GM21423 (cell line): ENCODE data around the gene KLF2.

ENCODE experiments used
- ATAC-seq: cut with Tn5 transposase; IDR thresholded peaks from one replicate; pipeline ENCODE4 v1.9.1; 2021; ENCODE audit warnings: mild to moderate bottlenecking, moderate library complexity; ENCODE audit not compliant: unreplicated experiment

Gene KLF2

DNA sequence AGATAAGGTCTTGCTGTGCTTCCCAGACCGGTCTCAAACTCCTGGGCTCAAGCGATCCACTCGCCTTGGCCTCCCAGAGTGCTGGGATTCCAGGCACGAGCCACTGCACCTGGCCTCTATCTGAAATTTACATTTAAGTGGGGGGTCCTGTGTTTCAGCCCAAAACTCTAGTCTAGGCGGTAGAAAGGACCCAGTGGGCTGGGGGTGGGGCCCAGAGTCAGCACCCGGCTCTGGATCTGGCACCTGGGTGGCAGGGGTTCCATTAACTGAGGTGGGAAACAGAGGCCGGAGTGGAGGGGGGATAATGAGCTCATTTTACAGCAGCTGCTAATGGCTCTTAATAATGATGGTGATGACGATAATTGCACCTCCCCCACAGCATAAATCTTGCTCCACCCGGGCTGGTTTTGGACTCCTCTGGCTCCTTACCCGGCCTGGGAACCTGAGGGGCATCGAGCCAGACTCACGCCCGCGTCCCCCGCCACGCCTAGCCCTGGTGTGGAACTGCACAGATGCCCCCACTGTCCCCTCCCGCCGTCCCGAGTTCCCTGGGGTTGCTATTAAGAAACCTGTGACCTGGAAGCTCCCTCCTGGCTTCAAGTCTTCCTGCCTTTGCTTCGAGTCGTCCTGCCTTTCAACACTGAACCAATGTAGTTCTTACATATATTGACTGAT, 17.8 kb upstream of the KLF2 start:
- ATAC-seq = no peak

DNA sequence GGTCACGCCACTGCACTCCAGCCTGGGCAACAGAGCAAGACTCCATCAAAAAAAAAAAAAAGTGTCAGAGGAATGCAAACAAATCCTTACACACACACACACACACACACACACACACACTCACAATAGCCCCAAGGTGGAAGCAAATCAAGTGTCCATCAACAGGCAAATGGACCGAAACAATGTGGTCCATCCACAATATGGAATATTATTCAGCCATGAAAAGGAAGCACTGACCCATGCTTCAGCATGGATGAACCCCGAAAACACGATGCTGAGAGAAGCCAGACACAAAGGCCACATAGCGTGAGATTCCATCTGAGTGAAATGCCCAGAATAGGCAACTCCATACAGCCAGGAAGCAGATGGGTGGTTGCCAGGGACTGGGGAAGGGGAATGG, 16.5 kb upstream of the KLF2 start:
- no peak for ATAC-seq

DNA sequence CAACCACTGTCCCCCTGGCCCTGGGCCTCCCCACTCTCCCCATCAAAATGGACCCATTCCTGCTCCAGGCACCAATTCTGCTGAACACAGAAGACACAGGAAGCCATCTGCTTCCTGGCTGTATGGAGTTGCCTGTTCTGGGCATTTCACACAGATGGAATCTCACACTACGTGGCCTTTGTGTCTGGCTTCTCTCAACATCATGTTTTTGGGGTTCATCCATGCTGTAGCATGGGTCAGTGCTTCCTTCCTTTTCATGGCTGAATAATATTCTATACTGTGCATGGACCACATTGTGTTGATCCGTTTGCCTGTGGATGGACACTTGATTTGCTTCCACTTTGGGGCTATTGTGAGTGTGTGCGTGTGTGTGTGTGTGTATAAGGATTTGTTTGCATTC, 15.0 kb upstream of the KLF2 start:
- ATAC-seq = no peak

DNA sequence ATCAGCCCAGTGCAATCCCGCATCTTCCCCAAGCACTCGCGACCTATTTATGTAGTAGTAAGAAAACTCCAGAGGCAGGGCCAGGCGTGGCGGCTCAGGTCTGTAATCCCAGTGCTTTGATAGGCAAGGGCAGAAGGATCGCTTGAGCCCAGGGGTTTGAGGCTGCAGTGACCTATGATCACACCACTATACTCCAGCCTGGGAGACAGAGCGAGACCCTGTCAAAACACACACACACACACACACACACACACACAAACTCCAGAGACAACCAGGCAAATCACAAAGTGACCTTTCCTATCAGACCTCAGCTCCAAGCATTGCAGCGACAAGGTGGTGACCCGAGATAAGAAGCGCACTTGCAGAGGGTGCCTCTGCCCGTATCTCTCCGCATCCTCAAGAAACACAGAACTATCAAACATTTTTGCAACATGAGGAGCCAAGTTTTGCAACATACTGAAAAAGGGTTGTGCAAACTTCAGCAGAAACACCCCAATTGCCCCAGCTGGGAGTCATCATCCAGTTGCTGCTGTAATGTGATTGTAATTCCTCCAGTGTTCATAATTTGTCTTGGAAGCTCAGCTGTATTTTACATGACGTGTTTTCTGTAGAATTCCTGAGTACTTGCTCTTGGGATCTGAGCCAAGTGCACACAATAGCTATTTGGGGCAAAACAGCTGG, 8.7 kb upstream of the KLF2 start:
- ATAC-seq = no peak

DNA sequence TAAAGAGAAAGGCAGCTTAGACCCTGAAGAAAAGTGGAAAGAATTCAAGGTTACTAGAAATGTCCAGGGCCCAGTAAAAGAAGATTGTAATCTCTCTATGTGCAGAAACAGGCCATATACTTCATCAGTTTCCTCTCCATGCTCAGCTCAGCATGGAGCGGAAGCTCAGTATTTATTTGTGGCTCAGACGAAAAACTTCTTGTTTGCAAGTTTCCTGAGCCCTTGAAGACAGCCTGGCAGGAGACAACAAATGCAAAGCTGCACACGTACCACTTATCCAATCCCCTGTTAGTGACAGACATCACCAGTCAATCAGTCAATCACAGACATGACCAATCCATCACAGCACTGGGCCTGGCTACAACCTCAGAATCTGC, 8.1 kb upstream of the KLF2 start:
- ATAC-seq = no peak

DNA sequence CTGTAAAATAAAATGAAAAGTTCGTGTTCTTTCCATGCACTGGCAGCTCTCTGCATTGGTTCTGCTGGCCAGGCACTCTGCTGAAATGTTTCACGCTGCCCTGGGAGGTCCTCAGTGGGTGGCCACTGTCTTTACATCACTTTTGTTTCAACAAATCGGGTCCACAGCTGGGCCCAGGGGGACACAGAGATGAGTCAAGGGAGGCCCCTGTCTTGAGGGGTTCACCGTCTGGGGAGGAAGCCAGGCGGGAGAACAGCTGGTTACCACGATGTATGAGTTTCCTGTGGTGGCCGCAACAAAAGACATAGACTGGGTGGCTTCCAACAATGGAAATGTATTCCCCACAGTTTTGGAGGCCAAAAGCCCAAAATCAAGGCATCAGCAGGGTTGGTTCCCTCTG, 5.1 kb upstream of the KLF2 start:
- ATAC-seq = no peak

DNA sequence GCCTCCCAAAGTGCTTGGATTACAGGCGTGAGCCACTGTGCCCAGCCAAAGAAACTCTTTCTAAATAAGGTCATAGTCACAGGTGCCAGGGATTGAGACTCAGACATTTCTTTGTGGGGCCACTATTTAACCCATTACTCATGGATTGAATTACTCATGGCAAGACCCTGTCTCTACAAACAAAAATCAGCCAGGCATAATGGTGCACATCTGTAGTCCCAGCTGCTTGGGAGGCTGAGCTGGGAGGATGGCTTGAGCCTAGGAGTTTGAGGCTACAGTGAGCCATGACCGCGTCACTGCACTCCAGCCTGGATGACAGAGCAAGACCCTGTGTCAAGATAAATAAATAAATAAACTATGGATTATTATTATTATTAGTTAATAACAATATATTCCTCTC, 3.6 kb upstream of the KLF2 start:
- no peak for ATAC-seq

DNA sequence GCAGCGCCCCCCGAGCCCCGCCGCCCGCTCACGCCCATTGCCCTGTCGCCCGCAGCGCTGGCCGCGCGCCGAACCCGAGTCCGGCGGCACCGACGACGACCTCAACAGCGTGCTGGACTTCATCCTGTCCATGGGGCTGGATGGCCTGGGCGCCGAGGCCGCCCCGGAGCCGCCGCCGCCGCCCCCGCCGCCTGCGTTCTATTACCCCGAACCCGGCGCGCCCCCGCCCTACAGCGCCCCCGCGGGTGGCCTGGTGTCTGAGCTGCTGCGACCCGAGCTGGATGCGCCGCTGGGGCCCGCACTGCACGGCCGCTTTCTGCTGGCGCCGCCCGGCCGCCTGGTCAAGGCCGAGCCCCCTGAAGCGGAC, 518 bp downstream of the KLF2 start:
- ATAC-seq = peak; percentile 5

DNA sequence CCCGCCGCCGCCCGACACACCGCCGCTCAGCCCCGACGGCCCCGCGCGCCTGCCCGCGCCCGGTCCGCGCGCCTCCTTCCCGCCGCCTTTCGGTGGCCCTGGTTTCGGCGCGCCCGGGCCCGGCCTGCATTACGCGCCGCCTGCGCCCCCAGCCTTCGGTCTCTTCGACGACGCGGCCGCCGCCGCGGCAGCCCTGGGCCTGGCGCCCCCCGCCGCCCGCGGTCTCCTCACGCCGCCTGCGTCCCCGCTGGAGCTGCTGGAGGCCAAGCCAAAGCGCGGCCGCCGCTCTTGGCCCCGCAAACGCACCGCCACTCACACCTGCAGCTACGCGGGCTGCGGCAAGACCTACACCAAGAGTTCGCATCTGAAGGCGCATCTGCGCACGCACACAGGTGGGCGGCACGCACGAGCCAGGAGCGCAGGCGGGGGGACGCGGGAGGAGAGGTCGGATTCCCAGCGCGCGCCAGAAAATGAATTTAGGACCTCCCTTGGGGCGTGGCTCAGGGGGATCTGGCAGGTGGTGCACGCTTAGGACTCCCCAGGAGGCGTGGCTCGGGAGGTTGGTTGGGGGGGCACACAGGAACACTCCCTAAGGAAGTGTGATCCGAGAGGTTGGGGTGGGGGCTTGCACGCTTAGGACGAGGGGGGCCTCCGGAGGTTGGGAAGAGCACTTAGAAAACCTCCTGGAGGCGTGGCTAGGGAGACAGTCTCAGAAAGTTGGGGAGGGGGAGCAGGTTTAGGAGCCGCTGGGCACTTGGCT, 1.2 kb downstream of the KLF2 start:
- ATAC-seq = no peak

DNA sequence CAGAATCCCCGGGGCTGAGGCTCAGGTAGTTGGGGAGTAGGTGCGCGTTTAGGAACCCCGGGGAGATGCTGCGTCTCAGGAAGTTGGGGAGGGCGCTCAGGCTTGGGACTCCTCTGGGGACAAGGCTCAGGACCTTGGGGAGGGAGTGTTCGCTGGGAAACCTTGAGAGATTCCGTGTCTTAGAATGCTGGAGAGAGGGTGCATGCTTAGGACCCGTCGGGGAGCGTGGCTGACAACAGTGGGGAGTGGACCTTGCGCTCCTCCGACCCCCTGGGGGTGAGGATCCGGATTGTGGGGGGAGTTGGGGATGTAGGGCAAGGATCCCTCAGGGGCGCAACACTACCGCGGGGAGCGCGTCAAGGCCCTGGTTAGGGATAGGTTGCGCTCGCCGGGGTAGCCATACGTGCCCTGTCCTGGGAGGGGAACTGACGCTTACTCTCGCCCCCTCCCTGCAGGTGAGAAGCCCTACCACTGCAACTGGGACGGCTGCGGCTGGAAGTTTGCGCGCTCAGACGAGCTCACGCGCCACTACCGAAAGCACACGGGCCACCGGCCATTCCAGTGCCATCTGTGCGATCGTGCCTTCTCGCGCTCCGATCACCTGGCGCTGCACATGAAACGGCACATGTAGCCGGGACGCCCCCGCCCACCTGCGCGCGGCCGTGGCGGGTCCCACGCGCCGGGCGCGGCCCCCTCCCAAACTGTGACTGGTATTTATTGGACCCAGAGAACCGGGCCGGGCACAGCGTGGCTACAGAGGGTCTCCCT, 2.0 kb downstream of the KLF2 start:
- no peak for ATAC-seq

DNA sequence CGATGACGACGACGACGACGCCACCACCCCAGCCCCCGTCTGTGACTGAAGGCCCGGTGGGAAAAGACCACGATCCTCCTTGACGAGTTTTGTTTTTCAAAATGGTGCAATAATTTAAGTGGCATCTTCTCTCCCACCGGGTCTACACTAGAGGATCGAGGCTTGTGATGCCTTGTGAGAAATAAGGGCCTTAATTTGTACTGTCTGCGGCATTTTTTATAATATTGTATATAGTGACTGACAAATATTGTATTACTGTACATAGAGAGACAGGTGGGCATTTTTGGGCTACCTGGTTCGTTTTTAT, 2.5 kb downstream of the KLF2 start:
- ATAC-seq = no peak

DNA sequence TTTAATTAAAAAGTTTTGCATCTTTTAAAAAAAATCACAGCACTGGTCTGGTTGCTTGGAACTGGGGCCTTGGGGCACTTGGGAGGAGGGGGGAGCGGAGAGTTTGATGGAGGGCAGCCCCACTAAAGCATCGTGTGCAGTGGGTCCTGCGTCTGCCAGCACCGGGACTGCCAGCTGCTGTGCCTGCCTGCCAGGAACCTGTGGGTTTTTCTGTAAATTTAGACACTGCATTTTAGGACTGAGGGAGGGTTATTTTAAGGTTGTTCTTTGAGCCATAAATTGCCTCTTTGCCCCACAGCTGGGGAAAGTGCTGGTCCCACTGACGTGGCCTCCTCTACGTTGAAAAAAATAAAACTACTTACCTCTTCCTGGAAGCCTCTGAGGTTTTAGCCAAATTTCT, 2.9 kb downstream of the KLF2 start:
- no peak for ATAC-seq

DNA sequence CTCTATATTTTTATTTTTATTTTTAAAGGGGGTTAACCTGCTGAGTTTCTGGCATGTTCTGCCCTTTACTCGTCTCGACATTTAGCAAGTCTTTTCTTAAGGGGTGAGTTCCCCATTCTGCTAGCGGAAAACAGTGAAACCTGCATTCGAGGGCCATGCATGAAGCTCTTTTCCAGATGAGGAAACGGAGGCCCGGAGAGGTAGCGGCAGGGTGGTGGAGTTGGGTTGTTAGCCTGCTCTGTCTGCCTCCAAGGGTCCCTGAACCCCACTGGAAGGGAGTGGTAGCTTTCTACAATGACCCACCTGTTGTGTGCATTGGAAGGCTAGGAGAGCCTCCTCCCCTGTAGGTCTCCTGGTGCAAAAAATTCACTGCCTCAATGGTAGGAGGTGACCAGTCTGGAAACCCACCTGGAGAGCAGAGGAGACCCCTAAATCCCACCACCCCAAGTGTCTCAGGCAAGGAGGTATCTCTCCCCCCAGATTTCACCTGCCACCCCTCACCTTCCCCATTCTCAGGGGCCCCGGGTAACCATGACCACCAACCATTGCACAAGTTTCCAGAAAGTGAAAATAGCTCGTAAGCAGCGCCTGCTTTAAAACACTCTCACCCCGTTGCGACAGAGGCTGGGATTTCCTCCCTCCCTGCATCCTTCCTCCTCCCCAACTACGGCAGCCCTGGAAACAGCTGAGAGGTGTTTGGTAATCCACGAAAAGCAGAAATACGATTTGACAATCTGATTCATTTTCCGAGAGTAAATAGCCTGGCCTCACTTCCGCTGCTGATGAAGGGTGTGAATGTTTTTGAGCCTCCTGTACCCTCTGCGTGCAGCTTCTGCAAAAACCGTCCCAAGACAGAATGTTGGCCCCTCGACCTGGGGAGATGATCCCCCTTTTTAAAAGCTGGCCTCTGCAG, 3.5 kb downstream of the KLF2 start:
- ATAC-seq = no peak

DNA sequence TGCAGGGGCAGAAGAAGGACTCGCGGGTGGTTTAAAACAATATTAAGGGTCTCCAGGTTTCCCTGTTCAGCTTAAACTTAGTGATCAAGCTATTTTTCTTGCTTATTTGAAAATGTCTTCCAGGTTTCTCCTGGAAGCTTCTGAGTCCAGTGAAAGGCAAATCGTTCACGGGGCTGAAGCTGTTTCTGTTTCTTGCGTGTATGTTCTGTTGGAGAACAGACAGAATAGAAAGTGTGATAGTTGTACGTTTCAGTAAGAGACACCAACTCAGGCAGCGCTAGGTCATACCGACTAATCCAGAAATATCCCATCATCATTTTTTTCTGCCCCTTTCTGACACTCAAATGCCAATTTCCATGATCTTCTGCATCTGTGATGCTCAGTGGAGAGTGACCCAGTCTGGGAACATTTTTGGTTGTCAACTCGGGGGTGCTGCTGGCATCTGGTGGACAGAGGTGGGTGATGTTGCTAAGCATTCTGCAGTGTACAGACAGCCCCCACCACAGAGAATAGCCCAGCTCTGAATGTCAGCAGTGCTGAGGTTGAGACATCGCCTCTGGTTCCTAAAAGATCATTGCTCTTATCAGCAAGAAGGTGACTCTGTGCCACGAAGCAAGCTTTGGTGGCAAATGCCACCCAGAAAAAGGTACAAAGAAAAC, 4.3 kb downstream of the KLF2 start:
- no peak for ATAC-seq

DNA sequence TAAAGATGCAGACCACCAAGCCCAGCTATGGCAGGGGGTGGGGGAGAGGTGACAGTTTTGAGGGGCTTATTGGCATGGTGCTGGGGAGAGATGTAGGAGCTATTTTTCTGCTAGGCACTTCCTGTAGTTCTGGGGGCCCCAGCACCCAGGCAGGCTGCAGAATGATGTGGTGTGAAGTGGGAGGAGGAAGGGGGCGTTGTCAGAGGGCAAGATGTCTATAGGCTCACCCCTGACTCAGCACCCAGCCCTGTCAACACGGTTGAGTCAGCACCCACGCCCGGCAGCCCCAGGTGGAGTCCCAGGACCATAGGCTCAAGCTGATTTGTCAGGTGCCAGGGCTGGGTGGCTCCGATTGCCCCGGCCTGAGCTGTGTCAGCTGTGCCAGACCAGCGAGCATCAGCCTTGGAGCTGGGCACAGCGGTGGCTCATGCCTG, 5.8 kb downstream of the KLF2 start:
- ATAC-seq = no peak

DNA sequence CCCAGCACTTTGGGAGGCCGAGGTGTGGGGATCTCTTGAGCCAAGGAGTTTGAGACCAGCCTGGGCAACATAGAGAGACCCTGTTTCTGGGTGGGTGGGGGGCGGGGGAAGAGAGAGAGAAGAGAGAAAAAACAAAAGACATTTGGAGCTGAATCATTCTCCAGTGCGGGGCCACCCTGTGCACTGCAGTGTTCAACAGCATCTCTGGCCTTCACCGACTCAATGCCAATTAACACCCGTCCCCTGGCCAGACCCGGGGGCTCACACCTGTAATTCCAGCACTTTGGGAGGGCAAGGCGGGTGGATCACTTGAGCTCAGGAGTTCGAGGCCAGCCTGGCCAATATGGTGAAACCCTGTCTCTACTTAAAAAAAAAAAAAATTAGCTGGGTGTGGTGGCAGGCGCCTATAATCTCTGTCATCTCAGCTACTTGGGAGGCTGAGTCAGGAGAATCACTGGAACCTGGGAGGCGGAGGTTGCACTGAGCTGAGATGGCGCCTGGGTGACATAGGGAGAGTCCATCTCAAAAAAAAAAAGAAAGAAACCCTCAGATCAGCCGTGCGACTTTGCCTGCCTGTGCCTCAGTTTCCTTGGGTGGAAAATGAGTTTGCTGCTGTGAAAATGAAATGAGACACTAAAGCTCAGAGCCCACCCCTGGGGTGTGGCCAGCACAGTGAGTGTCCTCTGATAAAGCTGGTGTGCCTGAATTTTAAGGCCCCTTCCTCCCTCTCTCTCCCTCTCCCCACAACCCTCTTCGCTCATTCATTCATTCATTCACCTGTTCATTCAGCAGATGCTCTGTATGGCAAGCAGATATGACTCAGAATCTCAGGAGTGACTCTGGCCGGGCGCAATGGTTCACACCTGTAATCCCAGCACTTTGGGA, 6.4 kb downstream of the KLF2 start:
- ATAC-seq = no peak

DNA sequence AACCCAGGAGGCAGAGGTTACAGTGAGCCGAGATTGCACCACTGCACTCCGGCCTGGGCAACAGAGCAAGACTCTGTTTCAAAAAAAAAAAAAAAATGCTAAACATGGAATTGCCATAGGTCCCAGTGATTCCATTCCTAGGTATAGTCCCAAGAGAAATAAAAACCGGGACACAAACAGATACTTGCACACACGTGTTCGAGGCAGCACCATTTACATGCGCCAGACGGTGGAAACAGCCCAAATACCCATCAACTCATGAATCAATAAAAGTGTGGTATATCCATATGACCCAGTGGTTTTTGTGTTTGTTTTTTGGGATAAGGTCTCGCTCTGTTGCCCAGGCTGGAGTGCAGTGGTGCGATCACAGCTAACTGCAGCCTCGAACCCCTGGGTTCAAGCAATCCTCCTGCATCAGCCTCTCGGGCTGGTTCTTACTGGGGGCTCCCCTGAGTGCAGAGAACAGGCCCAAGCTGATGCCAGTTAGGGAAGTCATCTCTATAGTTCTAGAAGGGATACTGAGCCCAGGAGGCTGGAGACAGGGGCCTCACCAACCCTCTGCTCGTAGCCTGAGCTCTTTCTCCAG, 8.5 kb downstream of the KLF2 start:
- ATAC-seq = no peak

DNA sequence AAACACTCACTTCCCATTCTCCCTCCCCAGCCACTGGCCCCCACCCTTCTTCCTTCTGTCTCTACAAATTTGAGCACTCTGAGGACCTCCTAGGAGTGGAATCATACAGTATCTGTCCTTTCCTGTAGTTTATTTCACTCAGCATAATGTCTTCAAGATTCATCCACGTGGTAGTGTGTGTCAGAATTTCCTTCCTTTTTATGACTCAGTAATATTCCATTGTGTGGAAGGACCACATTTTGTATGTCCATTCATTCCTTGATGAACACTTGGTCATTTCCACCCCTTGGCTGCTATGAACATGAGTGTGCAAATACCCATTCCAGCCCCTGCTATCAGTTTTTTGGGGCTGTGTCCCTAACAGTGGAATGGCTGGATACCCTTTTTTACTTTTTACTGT, 9.8 kb downstream of the KLF2 start:
- no peak for ATAC-seq

DNA sequence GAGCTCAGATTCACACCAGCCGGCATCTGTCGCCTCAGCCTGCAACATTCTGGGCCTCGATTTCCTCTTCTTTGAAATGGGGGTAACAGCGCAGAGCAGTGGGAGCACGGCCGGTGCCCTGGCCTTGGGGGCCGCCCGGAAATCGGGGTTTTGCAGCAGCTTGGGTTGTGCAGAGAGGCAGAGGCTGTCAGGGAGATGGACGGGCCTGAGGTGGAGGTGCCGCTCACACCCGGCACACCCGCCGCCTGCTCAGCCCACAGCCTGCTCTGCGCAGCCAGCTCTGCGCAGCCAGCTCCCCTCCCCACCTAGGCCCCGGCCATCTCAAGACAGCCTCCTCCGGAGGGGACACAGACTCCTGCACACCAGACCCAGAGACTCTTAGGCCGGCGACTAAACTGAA, 10.6 kb downstream of the KLF2 start:
- ATAC-seq = no peak
